Peyer's patch (tissue), 4 donors: Measurements from ENCODE around the gene ZBTB7C. TPM values are rescaled to one million over a fixed set of nuclear protein-coding genes. Genes with fewer than 3 reads are reported as not detected.

Source experiments
- DNase-seq, 3 donors: peaks; one replicate each; pipeline ENCODE4 v3.0.0-alpha.2; 2017 to 2019
- H3K27ac ChIP-seq, 4 donors: fragments of 200-600 bp; sonication (generic); one replicate each; pipeline ENCODE4 v1.5.1; 2016 to 2019
- H3K27me3 ChIP-seq, 2 donors: fragments of 200-600 bp; sonication (generic); one replicate each; pipeline ENCODE4 v1.5.1; 2019
- H3K36me3 ChIP-seq, 3 donors: fragments of 200-600 bp; sonication (generic); one replicate each; pipeline ENCODE4 v1.5.1; 2016 to 2019
- H3K4me1 ChIP-seq, 4 donors: fragments of 200-600 bp; sonication (generic); one replicate each; pipeline ENCODE4 v1.5.1; 2016 to 2019
- H3K4me3 ChIP-seq, 4 donors: fragments of 200-600 bp; sonication (generic); 1 replicate in 3 of 4; 2 replicates in 1 of 4; pipeline ENCODE4 v1.5.1; 2016 to 2019; ENCODE audit warnings: mild to moderate bottlenecking in 1 of 4
- H3K9me3 ChIP-seq, 4 donors: fragments of 200-600 bp; sonication (generic); one replicate each; pipeline ENCODE4 v1.5.1; 2016 to 2019; ENCODE audit warnings: mild to moderate bottlenecking in 1 of 4
- CTCF ChIP-seq, 6 experiments: fragments of 450-650 bp in 4 of 6; fragments of 200-600 bp in 2 of 6; sonication (generic) in 1 of 6; IDR thresholded peaks; one replicate each; pipeline ENCODE4 v1.5.1; 2017 to 2019; ENCODE audit warnings: antibody characterized with exemption in 6 of 6, mild to moderate bottlenecking in 3 of 6, moderate library complexity in 1 of 6
- POLR2A ChIP-seq, 2 donors: fragments of 450-650 bp; IDR thresholded peaks; one replicate each; pipeline ENCODE4 v1.5.1; 2017; ENCODE audit warnings: antibody characterized with exemption in 2 of 2, mild to moderate bottlenecking in 2 of 2, moderate library complexity in 2 of 2
- total RNA-seq, 4 donors: library from RNA; depleted of rRNA; stranded (reverse); fragments of >200 nt; gene quantifications; one replicate each; pipeline ENCODE4 v1.1.0, GENCODE V29; 2016

The ZBTB7C gene
- total RNA-seq, 4 donors from 2014 or later, result 10.5 to 15.7 (median 14.2) TPM

- peak in 1 of 3 donors; percentile 3 for DNase-seq
- Histone ChIP-seq H3K9me3 (no peaks in the 10 kb centered on the region), H3K27me3 (no peaks in the 10 kb centered on the region), H3K4me3 (no peak overlapping the region), H3K36me3 (no peaks in the 10 kb centered on the region), H3K4me1 (no peaks in the 10 kb centered on the region), H3K27ac (no peak overlapping the region)
- TF ChIP-seq POLR2A (IDR thresholded peaks at IDR 0.05) (no peak), CTCF (IDR thresholded peaks at IDR 0.05) (no peak)
Measured at GRCh38 chr18:48356151-48356745, 52.9 kb downstream of the ZBTB7C start.

GRCh38 chr18:48355276-48356115 is 53.7 kb downstream of the ZBTB7C start:
- Histone ChIP-seq H3K4me3 (no peak overlapping the region), H3K9me3 (no peaks in the 10 kb centered on the region), H3K27me3 (no peaks in the 10 kb centered on the region), H3K36me3 (no peaks in the 10 kb centered on the region), H3K27ac (no peak overlapping the region), H3K4me1 (no peaks in the 10 kb centered on the region)
- TF ChIP-seq POLR2A (IDR thresholded peaks at IDR 0.05) (no peak), CTCF (IDR thresholded peaks at IDR 0.05) (no peak)
- DNase-seq, result no peak

- Histone ChIP-seq H3K27ac (no peak overlapping the region), H3K27me3 (no peaks in the 10 kb centered on the region), H3K4me3 (no peak overlapping the region), H3K9me3 (no peaks in the 10 kb centered on the region), H3K4me1 (no peaks in the 10 kb centered on the region), H3K36me3 (no peaks in the 10 kb centered on the region)
- TF ChIP-seq POLR2A (IDR thresholded peaks at IDR 0.05) (no peak), CTCF (IDR thresholded peaks at IDR 0.05) (no peak)
- DNase-seq, result no peak
Measured at GRCh38 chr18:48354746-48355260, 54.4 kb downstream of the ZBTB7C start.

GRCh38 chr18:48352051-48352755 is 57.0 kb downstream of the ZBTB7C start:
- no peak overlapping the region for H3K27ac ChIP-seq
- DNase-seq, result peak in 1 of 3 donors; percentile 13
- H3K4me3 ChIP-seq, result no peak overlapping the region
- no peaks in the 10 kb centered on the region for H3K9me3 ChIP-seq
- no peaks in the 10 kb centered on the region for H3K36me3 ChIP-seq
- no peaks in the 10 kb centered on the region for H3K4me1 ChIP-seq
- TF ChIP-seq CTCF (IDR thresholded peaks at IDR 0.05) (no peak), POLR2A (IDR thresholded peaks at IDR 0.05) (no peak)
- no peaks in the 10 kb centered on the region for H3K27me3 ChIP-seq

- Histone ChIP-seq H3K27ac (no peak overlapping the region), H3K4me3 (no peak overlapping the region), H3K36me3 (no peaks in the 10 kb centered on the region), H3K9me3 (no peaks in the 10 kb centered on the region), H3K27me3 (no peaks in the 10 kb centered on the region), H3K4me1 (no peaks in the 10 kb centered on the region)
- no peak for TF ChIP-seq POLR2A (IDR thresholded peaks at IDR 0.05)
- no peak for TF ChIP-seq CTCF (IDR thresholded peaks at IDR 0.05)
- DNase-seq, result peak in 1 of 3 donors; percentile 33
Measured at GRCh38 chr18:48351216-48352050, 57.8 kb downstream of the ZBTB7C start.
